PC-9 (cell line): ENCODE results near the gene SLFNL1.

Experiments
- CTCF ChIP-seq: fragments of 200-600 bp; sonication (generic); conservative IDR thresholded peaks from 2 replicates; pipeline ENCODE4 v1.6.1; 2017; ENCODE audit warnings: mixed run types, antibody characterized with exemption, mild to moderate bottlenecking, moderate library complexity
- EZH2 ChIP-seq: fragments of 200-600 bp; sonication (generic); IDR thresholded peaks from 2 replicates; pipeline ENCODE4 v1.8.0; 2017; ENCODE audit warnings: antibody characterized with exemption, low read depth

GRCh38 chr1:41044187-41044586 lies 22.7 kb upstream of the SLFNL1 start:
- TF ChIP-seq CTCF (no peak), EZH2 (no peak)
